Mesodermal cell (in vitro differentiated cells): ENCODE data around the gene SLC22A15.
"Not testable (repeated sequence)": the region's sequence is repeated elsewhere in the genome, so short reads cannot be mapped to it uniquely, and the experiment has no call there.

Experiments
- H3K27ac ChIP-seq: 2 replicates; pipeline ENCODE4 v1.7.0; 2013; ENCODE audit warnings: mild to moderate bottlenecking, low read depth, low read length, moderate library complexity; ENCODE audit not compliant: severe bottlenecking
- H3K36me3 ChIP-seq: 2 replicates; pipeline ENCODE4 v1.7.1; 2013; ENCODE audit warnings: mild to moderate bottlenecking, low read length, moderate library complexity; ENCODE audit not compliant: control insufficient read depth, insufficient read depth
- H3K4me1 ChIP-seq: one replicate; pipeline ENCODE4 v1.7.1; 2013; ENCODE audit warnings: mild to moderate bottlenecking, low read length; ENCODE audit not compliant: insufficient read depth, control insufficient read depth, poor library complexity, severe bottlenecking
- H3K4me3 ChIP-seq: 2 replicates; pipeline ENCODE4 v1.7.0; 2013; ENCODE audit warnings: low read length, control low read depth, mild to moderate bottlenecking; ENCODE audit not compliant: insufficient read depth, poor library complexity, severe bottlenecking; ENCODE audit errors: extremely low read depth
- H3K9me3 ChIP-seq: 2 replicates; pipeline ENCODE4 v1.7.1; 2013; ENCODE audit warnings: mild to moderate bottlenecking, low read length, moderate library complexity; ENCODE audit not compliant: control insufficient read depth
- WGBS, 2 experiments: methylation state at CpG; one replicate each; pipeline ENCODE4 v1.1.5; 2013; ENCODE audit warnings: missing lambda C conversion rate in 2 of 2; ENCODE audit not compliant: insufficient coverage in 2 of 2; 5-methylcytosine and 5-hydroxymethylcytosine counted together

SLC22A15 gene

GRCh38 chr1:116031302-116031835, 55.1 kb downstream of the SLC22A15 start:
- H3K9me3 ChIP-seq, result no peaks in the 10 kb centered on the region
- WGBS, 2 experiments, result 96 to 97% methylated on average over 6 to 12 of the region's 13 CpGs
- no peak overlapping the region for H3K4me3 ChIP-seq
- H3K27ac ChIP-seq, result no peak overlapping the region
- no peaks in the 10 kb centered on the region for H3K4me1 ChIP-seq
- no peaks in the 10 kb centered on the region for H3K36me3 ChIP-seq

GRCh38 chr1:116033322-116033721, 57.0 kb downstream of the SLC22A15 start:
- H3K36me3 ChIP-seq, result no peaks in the 10 kb centered on the region
- no peak overlapping the region for H3K4me3 ChIP-seq
- no peak overlapping the region for H3K27ac ChIP-seq
- H3K4me1 ChIP-seq, result no peaks in the 10 kb centered on the region
- 42 to 63% methylated on average over 2 to 3 of the region's 3 CpGs for WGBS, 2 experiments
- no peaks in the 10 kb centered on the region for H3K9me3 ChIP-seq

DNA sequence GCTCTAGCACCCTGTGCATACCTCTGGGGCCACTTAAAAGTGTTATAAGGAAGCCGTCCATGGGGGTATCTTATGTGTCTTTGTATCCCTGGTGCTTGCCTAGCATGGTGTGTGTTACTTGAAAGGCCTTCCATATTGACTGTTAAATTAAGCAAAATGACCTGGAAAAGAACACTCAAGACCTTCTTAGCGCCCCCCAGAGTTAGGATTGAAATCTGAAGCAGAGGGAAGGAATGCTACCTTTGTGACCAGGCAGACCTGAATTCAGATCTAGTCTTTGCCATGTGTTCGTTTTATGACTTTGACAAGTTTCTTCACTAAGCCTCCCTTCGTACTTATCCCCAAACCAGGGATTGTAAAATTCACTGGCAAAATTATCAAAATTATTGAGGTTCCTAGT, 59.9 kb downstream of the SLC22A15 start:
- H3K4me3 ChIP-seq, result no peak overlapping the region
- 81 to 84% methylated on average over 2 to 3 of the region's 4 CpGs for WGBS, 2 experiments
- no peaks in the 10 kb centered on the region for H3K4me1 ChIP-seq
- H3K36me3 ChIP-seq, result no peaks in the 10 kb centered on the region
- no peaks in the 10 kb centered on the region for H3K9me3 ChIP-seq
- no peak overlapping the region for H3K27ac ChIP-seq

DNA sequence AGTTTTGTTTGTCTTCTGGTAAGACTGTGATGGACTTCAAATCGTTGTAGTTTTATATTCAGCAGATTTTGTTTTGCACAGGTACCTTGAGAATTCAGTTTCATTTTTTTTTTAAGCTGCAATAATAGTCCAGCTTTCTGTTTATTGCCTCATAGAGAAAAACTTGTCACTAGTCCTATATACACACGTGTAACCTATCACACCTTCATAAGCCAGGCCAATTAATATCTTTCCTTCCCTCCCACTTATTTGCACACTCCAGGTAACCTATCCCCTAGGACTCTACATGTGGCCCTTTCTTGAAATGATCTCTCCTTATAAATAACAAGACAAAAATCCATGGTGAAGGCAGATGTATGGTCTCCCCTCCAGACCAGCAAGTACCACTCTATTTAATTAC, 62.4 kb downstream of the SLC22A15 start:
- no peak overlapping the region for H3K27ac ChIP-seq
- 100% methylated on average over 1 of the region's 2 CpGs; no CpG with 5 or more reads in 1 of the 2 experiments for WGBS, 2 experiments
- H3K4me1 ChIP-seq, result no peaks in the 10 kb centered on the region
- H3K4me3 ChIP-seq, result no peak overlapping the region
- H3K9me3 ChIP-seq, result no peaks in the 10 kb centered on the region
- H3K36me3 ChIP-seq, result no peaks in the 10 kb centered on the region

- Histone ChIP-seq H3K9me3 (no peaks in the 10 kb centered on the region), H3K4me1 (no peaks in the 10 kb centered on the region), H3K4me3 (no peak overlapping the region), H3K36me3 (peaks cover 6% of the 10 kb centered on the region), H3K27ac (no peak overlapping the region)
- 96% methylated on average over 3 of the region's 4 CpGs; no CpG with 5 or more reads in 1 of the 2 experiments for WGBS, 2 experiments
Observed at GRCh38 chr1:116044071-116044470, 67.8 kb downstream of the SLC22A15 start.

DNA sequence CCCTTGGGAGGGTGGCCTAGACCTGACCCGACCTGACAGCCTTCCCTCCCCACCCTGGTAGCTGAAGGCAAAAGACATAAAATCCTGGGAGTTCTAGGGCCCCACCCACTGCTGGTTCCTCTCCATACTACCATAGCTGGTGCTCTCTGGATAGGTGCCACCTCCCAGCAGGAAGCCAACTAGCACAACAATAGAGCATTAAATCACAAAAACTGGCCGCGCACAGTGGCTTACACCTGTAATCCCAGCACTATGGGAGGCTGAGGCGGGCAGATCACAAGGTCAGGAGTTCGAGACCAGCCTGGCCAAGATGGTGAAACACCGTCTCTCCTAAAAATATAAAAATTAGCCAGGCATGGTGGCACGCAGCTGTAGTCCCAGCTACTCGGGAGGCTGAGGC, 70.6 kb downstream of the SLC22A15 start:
- H3K9me3 ChIP-seq, H3K36me3 ChIP-seq, H3K4me1 ChIP-seq, H3K4me3 ChIP-seq, H3K27ac ChIP-seq: not testable (repeated sequence)
- 80 to 91% methylated on average over 7 to 8 of the region's 8 CpGs for WGBS, 2 experiments

- 93 to 100% methylated on average over 1 to 12 of the region's 16 CpGs for WGBS, 2 experiments
- not testable (repeated sequence) for H3K36me3 ChIP-seq, H3K9me3 ChIP-seq, H3K4me3 ChIP-seq, H3K27ac ChIP-seq, H3K4me1 ChIP-seq
Observed at GRCh38 chr1:116051896-116052295, 75.6 kb downstream of the SLC22A15 start.

GRCh38 chr1:116062201-116062600, 85.9 kb downstream of the SLC22A15 start:
- Histone ChIP-seq H3K4me1 (peaks cover 2% of the 10 kb centered on the region), H3K36me3 (no peaks in the 10 kb centered on the region), H3K27ac (no peak overlapping the region), H3K9me3 (no peaks in the 10 kb centered on the region), H3K4me3 (no peak overlapping the region)
- no CpG with 5 or more reads among the region's 1 CpG for WGBS, 2 experiments

DNA sequence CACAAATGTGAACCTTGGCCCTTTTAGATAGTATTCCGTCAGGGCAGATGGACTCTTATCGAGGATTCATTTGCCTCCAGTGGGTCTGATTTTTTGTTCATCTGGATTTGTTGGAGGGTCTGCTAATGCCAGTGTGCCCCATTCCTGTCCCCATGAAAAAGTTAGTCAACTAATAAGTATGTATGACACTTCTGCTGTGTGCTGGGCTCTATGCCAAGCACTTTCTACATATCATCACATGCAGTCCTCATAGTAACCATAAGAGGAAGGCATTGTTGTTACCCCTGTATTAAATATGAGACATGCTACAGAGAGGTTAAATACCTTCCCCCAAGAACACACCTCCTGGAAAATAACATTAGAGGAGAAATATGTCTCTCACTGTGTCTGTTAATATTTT, 88.3 kb downstream of the SLC22A15 start:
- Histone ChIP-seq H3K36me3 (no peaks in the 10 kb centered on the region), H3K4me1 (peaks cover 3% of the 10 kb centered on the region), H3K9me3 (no peaks in the 10 kb centered on the region), H3K4me3 (no peak overlapping the region), H3K27ac (no peak overlapping the region)
- 95% methylated on average over 2 of the region's 2 CpGs; no CpG with 5 or more reads in 1 of the 2 experiments for WGBS, 2 experiments

GRCh38 chr1:116066868-116067565, 90.7 kb downstream of the SLC22A15 start:
- H3K4me3 ChIP-seq, result no peak overlapping the region
- H3K9me3 ChIP-seq, result no peaks in the 10 kb centered on the region
- no peak overlapping the region for H3K27ac ChIP-seq
- no peaks in the 10 kb centered on the region for H3K36me3 ChIP-seq
- 86 to 89% methylated on average over 1 of the region's 2 CpGs for WGBS, 2 experiments
- H3K4me1 ChIP-seq, result peaks cover 3% of the 10 kb centered on the region

GRCh38 chr1:116067566-116067890, 91.2 kb downstream of the SLC22A15 start:
- Histone ChIP-seq H3K4me1 (peaks cover 3% of the 10 kb centered on the region), H3K36me3 (no peaks in the 10 kb centered on the region), H3K27ac (no peak overlapping the region), H3K9me3 (no peaks in the 10 kb centered on the region), H3K4me3 (no peak overlapping the region)
- WGBS, 2 experiments, result 83 to 100% methylated on average over 1 to 2 of the region's 2 CpGs
